Hepatic stellate cell (primary cell): ENCODE data around the gene IL18R1.

Experiments used
- DNase-seq: peaks from one replicate; pipeline ENCODE4 v3.0.0; 2011; ENCODE audit warnings: low spot score

The IL18R1 gene

DNA sequence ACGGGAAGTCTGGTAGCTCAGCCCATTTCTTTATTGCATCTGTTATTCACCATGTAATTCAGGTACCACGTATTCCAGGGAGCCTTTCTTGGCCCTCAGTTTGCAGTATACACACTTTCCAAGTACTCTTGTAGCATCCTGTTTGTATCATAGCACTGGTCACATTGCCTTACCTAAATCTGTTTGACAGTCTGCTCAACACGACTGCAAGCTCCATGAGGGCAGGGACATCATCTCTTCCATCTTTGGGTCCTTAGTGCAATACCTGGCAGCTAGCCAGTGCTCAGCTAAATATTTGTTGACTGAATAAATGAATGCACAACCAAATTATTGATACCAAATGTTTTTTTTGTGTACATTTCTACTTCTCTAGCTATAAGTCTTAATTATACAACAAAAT is 11.2 kb upstream of the IL18R1 start:
- DNase-seq: no peak

DNA sequence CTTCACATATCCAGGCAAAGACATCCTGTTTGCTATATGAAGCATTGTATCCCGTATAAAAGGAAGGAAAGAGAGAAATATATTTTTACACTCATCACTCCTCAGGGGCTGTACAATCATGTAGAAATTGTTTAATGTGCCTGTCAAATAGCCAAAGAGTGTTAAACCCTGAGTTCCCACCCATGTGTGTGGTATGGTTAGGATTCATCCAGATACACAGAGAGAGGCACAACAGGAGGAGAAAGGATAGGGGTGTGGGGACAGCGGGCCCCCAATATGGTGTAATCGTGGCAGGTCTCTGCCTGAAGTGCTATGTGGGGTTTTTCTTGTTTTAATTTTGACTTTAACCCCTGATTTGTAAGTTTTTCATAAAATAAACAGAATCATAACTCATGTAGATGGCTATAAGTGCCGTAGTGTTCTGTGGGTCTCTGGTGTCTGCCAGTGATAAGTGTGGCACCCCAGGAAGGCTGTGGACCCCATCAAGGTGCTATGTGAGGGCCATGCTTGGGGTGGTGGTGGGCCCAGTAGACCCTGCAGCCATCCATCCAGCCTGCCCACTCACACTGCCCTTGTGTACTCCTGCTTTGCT is 10.2 kb upstream of the IL18R1 start:
- no peak for DNase-seq

DNA sequence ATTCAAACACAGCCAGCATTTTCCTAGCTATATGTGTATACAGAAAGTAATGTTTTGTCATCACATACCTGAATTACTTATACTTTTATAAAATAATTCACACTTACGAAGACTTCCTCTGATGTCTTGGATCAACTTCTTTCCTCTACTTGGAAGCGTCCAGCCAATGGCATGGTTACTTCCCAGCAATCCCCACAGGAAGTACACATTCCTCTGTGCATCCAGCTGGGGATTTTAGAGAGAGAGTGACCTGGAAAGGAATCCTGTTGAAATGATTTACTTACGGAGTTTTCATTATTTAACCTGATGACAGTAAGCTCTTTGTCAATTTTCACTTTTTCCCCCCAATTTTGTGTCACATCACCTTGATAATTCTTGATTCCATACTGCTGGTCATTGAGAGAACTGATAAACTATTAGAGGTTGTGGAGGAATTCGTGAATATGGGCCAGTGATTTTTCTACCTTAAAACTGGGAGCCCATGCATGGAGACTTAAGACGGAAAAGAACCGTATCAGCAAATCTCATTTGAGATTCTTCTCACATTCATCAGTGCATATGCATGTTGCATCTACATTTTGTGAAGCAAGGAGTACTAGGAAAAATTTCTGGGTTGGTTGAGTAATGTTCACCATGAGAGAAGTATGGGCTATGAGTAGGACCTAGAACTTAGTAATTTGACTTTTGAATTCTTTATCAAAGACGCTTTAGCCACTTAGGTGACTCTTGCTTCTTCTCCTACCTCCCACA is 9.0 kb upstream of the IL18R1 start:
- DNase-seq: no peak

DNA sequence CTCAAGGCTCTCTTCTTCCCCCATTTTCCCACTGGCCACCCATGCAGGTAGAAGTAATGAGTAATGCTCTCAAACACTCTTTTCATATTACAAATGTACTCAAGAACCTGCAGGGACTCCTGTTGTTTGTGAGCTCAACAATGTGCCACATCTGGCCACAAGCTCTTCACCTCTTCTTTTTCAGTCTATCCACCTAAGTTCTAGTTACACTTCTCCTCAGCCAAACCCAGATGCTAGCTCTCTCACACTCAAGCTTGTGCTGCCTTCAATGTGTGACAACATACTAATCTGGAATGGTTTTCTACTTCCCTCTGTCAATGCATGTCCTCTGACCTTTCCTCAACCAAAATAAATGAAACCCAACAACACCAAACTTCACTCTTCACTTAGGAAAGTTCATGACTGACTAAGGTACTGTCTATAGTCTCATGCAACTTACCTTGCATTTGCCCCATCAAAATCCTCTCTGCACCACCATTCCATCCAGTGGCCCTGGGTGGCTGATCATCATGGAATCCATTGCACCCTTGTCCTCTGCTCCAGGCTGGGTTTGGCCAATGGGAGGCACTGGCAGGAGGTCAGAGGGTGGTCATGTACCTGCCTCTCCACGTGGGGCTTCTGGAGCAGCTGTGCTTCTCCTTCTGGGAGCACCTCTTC is 5.3 kb upstream of the IL18R1 start:
- no peak for DNase-seq

DNA sequence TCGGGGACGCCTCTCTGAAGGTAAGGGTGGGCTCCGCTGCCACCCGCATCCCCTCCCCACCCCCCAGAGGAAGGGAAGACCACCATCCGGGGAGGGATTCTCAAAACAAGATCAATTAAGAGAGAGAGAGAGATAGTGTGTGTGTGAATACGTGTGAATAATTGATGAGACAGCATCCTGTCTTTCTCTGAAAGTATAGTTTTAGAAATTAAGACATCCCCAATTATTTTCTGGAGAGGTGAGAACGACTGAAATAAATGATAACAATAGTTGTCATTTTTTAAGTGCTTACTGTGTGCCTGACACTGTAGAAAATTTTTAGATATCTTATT is 751 bp downstream of the IL18R1 start:
- no peak for DNase-seq

DNA sequence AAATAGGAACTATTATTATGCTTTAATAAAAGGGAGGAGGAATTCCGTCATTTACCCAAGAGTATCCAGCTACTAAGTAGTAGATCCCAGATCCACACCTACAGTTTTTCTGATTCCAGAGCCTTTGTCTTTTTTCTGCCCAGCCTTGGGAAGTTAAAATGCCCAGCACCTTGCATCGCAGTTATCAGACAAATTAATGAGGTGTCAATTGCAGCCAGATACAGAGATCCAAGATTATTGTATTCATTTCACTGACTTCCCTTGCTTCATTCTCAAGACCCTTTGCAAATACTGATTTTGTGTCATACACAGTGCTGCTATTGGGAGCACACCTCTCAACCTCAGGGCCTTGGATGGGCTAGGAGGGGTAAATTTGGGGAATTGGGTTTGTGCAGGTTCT is 1.1 kb downstream of the IL18R1 start:
- DNase-seq: no peak

DNA sequence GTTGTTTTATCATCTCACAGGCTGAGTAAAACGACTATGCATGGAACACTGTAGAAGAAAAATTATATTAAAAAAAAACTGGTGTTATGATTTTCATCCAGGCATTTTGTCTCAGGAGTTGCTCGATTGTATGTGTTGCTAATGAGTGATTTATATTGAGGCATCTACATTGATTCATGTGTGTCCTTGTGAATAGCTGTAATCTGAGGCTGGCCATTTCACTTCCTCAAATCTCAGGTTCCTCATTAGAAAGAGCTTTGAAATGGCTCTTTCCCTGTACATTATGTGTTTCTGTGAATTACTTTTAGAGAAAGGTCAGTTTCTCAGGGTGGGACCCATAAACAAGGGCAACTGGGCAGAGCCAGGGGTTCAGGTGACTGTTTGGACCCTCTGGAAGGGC is 2.3 kb downstream of the IL18R1 start:
- DNase-seq: no peak

DNA sequence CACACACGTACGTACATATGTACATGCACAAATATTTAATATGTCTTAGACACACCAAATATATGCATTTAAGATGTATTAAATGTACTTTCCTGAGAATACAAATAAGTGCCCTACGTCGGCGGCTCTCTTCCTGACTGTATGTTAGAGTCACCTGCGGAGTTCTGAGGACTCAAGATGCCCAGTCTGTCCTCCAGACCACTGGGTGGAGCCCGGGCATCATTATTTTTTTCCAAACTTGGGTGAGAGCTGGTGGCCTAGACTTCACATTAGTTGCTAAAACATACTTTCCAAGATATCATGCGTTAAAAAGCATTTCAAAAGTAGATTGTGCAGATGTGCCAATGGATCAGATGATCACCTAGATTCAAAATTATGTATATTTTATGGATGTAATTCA is 2.9 kb downstream of the IL18R1 start:
- no peak for DNase-seq

DNA sequence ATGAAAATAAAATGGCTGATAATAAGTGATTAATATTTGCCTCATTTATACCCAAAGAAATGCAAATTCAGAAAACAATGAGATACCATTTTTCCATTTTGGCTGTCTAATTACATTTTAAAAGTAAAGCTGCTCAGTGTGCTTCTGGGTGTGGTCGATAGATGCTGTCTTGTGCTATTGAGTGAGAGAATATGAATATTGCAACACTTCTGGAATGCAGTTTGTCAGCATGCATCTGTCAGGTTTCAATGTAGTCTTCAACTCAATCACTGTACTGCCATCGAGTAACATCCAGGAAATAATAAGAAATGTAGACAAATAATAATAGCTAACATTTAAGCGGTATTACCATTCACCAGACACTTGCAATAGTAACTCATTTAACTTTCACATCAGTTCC is 3.9 kb downstream of the IL18R1 start:
- DNase-seq: no peak

DNA sequence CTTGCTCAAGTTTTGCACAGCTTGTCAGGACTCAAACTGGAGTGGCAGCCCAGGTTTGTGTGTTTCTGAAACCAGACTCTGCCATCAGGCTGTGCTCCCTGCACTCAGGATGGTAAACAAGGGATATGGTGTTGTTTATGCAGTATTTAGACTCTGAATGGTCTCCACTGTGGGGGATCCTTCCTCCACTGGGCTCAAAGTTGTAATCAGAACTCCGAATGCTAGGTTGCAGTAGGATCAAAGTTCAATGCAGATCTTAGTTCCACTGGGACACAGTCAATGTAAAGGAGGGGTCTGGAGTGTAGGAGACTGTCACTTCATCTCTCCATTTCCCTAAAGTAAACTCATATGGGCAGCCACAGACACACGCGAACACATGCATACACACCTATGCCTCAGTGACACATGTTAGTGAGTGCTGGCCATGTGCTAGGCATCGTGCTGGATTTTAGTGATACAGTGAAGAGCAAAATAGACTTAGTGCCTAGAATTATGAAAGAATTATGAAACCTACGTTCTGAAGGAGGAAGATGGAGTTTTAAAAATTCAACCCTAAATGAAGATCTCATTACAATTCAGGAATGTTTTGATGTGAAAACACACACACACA is 6.1 kb downstream of the IL18R1 start:
- no peak for DNase-seq

DNA sequence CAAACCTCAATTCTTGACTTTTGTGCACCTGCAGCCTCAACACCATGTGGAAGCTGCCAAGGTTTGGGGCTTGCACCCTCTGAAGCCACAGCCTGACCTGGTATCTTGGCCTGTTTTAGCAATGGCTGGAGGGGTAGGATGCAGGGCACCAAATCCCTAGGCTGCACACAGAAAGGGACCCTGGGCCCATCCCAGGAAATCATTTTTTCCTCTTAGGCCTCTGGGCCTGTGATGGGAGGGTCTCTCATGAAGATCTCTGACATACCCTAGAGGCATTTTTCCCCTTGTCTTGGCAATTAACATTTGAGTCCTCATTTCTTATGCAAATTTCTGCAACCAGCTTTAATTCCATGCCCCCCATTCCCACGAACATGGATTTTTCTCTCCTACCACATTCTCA is 10.2 kb downstream of the IL18R1 start:
- no peak for DNase-seq

DNA sequence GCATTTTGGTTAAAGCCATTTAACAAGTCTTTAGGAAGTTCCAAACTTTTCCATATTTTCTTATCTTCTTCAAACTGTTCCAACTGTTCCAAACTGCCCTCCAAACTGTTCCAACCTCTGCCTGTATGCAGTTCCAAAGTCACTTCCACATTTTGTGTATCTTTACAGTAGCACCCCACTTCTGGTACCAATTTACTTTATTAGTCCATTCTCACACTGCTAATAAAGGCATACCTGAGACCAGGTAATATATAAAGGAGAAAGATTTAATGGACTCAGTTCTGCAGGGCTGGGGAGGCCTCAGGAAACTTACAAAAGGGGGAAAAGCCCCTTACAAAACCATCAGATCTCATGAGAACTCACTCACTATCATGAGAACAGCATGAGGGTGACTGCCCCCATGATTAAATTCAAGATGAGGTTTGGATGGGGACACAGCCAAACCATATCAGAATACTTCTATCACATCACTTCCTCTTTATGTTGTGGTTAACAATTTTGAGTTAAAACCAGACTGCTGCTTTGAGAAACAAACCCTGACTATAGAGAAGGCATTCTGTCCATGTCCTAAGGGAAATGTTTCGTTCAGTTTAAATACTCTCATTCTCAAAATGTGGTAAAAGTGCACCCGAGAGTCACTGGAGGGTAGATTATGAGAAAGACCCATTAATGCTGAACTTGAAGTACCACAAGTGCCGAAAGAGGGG is 11.0 kb downstream of the IL18R1 start:
- no peak for DNase-seq

DNA sequence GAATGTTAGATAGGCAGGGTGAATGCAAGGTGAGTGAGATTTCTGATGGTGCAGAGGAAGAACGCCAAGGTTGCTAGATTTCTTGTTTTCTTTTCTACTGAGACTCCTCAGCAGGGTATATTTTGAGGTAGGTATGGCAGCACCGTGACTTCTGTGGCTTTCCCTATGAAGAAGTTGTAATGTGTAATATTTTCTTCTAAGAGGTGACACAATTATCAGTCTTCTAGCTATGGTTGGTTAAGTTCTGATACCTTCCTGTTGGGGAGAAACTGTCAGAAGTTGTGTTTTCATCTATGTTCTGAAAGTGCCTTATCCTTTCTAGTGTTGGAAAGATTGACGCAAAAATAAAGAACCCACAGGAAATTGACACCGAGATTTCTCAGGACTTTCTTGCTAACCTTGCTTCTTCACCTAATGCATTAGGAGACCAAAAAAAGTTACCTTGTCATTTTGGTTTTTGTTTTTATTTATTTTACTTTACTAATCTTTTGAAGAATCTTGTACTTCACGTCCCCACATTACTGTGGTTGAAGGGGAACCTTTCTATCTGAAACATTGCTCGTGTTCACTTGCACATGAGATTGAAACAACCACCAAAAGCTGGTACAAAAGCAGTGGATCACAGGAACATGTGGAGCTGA is 11.9 kb downstream of the IL18R1 start:
- DNase-seq: no peak

DNA sequence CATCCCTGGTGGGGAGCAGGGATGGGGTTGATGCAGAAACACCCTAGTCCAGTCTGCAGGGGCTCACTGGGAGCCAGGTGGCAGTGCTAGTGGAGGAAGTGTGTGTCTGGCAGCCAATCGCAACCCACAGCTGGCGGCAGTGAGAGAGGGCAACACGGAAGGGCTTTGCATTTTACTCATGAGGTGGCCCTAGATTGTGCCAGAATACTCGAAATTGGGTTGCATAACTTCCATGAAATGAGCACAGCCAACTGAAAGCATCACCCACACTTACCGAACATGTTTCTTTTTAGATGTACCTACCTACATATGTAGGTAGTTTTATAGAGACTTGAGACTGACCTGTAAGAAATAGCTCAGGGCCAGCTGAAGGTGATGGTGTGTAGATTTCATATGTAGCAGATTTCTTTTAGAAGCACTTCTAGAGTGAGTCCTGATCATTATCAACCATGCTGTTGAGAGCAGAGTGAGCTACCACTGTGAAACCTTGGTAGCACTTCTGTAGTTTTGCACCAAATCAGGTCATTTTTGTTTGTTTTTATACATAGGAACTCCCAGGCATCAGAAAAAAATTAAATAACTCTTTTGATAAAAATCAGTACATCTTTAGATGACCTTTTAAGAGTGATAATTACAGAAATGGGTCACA is 13.0 kb downstream of the IL18R1 start:
- no peak for DNase-seq

DNA sequence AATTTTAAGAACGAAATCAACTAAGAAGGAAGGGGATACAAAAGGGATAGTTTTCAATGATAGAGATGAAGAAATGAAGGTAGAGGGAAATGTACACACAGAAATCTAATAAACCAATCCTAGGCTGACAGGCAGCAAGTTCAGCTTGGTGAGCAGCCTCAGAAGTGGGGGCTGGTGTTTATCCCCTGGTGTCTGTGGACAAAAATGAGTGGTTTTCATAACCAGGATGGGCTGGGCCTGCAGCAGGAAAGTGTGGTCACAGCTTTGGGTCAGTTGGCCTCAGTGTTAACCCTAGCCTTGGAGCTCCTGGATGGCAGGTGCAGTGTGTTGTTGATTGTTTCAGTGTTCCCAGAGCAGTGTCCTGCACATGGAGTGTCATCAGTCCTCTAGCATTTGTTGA is 14.3 kb downstream of the IL18R1 start:
- no peak for DNase-seq

DNA sequence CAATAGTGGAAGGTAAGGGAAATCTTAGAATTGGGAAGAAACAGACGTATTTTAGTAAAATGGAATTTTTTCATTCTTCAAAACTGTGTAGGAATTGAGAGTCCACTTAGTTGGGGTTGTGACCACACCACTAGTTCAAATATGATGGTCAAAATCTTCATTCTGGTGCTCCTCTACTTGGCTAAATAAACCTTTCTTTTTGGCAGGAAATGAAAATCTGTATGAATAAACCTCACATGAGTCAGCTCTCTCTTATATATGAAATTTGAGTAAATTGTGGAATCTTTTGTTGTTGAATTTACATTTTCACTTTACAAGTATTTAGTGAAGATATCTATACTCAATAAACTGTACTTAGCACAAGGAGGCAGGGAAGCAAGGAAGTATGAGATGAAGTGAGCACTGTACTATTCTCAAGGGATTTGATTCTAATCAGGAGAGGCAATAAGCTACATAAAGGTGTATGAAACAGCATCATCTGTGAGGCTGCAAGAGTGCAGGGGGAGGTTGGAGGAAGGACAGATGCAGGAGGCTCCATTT is 20.5 kb downstream of the IL18R1 start:
- DNase-seq: no peak

DNA sequence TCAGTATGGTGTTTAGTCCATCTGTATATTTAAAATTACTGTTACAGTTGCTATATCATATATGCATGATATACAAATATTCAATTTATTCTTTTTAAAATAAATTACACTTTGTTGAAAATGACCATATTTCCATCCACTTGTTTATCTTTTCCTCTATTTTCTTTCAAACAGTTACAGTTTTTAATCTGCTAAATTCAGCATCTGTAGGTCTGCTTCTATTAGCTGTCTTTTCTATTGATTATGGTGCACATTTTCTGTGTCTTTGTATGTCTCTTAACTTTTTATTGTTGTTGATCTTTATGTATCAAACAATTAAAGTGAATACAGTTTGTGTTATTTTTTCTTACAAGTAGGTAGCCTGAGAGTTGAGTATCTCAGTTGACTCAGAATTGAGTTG is 28.1 kb downstream of the IL18R1 start:
- DNase-seq: no peak

DNA sequence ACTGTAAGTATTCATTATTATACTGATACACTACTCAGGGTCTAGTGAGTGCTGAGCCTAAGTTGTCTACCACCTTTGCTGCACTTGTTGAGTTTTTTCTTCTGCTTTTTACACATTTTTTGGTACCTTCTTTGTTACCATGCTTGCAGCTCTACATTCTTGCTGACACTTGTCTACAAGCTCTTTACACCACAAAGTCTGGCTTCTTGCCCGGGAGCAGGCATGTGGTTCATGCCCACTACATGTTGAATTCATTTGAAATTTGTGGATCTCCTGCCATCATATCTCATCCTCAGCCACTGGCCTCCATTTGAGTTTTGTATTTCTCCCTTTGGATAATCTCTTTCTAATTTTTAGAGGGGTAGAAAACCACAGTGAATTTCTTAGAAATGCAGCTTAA is 29.9 kb downstream of the IL18R1 start:
- no peak for DNase-seq

DNA sequence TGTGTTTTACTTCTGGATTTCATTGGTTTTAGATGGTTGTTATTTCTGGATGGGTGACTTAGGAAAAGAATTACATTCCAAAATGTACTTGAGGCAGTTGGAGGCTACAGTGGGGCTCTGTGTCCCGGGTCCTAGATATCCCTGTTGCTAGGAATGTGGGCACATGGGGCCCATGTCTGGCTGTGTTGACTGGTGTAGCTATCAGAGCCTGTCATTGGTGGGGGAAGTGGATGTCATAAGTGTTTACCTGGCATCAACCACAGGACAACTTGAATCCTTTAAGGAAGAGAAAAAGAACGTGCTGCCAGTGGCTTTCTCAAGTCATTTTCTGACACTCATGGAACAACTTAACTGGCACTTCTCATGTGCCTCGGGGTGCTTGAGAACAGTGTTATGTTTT is 30.4 kb downstream of the IL18R1 start:
- DNase-seq: no peak

DNA sequence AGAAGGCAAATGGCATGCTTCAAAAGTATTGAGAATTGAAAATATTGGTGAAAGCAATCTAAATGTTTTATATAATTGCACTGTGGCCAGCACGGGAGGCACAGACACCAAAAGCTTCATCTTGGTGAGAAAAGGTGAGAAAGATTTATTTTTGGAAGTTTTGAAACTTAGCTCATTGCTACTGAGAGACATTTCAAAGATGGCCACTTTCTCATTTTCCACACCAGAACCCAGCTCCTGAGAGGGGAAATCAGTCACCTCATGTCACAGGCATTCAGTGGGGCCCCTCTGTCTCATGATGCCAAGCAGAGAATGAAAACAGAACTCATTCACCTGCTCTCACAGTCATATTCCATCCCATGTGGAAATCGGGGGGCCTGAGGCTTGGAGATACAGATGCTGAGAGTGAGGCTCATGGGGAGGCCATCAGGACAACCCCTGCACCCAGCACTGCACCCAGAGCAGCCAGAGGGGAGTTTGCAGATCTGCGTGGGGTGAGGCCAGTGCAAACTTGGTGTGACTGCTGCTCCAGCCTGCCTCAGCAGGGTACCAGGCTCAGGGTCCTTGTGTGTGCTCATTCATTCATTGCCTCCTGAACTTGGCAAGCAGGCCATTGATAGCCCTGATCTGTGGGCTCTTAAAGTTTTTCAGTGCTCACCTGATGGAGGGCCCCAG is 31.4 kb downstream of the IL18R1 start:
- no peak for DNase-seq
